GM12891 (cell line): ENCODE results near the gene PTX4.
"Not testable (repeated sequence)": the region's sequence is repeated elsewhere in the genome, so short reads cannot be mapped to it uniquely, and the experiment has no call there.

Experiments used
- DNase-seq: peaks from one replicate; pipeline ENCODE4 v3.0.0; 2011; ENCODE audit warnings: low spot score; ENCODE audit not compliant: insufficient read length
- FAIRE-seq: peaks from 2 replicates; lab custom pipeline; 2011; peaks lifted over from hg19 to GRCh38; lab: Jason Lieb, UNC
- PAX5 ChIP-seq: IDR thresholded peaks from 2 replicates; pipeline ENCODE4 v1.6.1; 2011; ENCODE audit warnings: low read length, moderate library complexity, mild to moderate bottlenecking; ENCODE audit not compliant: insufficient read depth, severe bottlenecking
- POLR2A ChIP-seq: IDR thresholded peaks from 2 replicates; pipeline ENCODE4 v1.6.1; 2011; ENCODE audit warnings: low read depth, low read length, control low read depth
- POLR2AphosphoS5 ChIP-seq: IDR thresholded peaks from 2 replicates; pipeline ENCODE4 v1.6.1; 2011; ENCODE audit warnings: low read depth, low read length, control low read depth
- POU2F2 ChIP-seq: IDR thresholded peaks from 2 replicates; pipeline ENCODE4 v1.6.1; 2011; ENCODE audit warnings: low read depth, mild to moderate bottlenecking, control low read depth, low read length, moderate library complexity
- SPI1 ChIP-seq: IDR thresholded peaks from 2 replicates; pipeline ENCODE4 v1.6.1; 2011; ENCODE audit warnings: low read depth, low read length, control low read depth
- TAF1 ChIP-seq: IDR thresholded peaks from 2 replicates; pipeline ENCODE4 v1.6.1; 2011; ENCODE audit warnings: low read depth, low read length, control low read depth

Gene PTX4

DNA sequence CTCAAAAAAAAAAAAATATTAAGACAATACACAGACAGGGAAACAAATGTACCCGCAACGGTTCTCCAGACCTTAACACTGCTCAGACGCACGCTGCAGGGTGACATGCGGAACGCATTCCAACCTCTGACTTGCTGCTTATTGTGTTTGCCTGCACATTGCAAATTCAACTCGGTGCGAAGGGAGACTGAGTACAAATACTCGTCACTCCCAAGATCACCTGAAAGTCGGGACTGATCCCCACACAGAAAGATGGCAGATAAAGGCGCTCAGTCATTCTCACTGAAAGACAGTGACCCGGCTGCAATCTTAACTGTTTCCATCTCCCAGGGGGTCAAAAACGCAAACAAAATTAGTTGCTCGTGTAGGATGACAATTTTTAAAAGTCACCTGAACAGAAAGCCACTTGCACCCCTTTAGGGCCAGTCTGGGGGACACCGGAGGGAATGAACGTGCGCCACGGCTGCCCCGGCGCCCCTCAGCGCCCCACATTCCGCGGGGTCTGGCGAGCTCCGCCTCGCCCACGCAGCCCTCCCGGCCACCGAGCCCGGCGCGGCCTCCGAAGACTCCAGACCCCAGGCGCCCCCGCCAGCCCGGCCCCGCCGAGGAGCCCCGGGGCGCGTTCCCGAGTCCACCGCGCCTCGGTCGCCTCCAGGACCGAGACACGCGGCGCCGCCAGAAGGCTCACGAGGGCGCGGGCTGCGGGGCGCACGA, 14.5 kb downstream of the PTX4 start:
- no peak for TF ChIP-seq POLR2AphosphoS5
- TF ChIP-seq POLR2A = no peak
- no peak for TF ChIP-seq SPI1
- TF ChIP-seq POU2F2 = no peak
- TF ChIP-seq TAF1 = no peak
- no peak for TF ChIP-seq PAX5
- FAIRE-seq = peak; percentile 54
- no peak for DNase-seq

- DNase-seq (no peak), FAIRE-seq (no peak)
- no peak for TF ChIP-seq POU2F2
- TF ChIP-seq SPI1 = no peak
- TF ChIP-seq POLR2A = no peak
- TF ChIP-seq PAX5 = no peak
- no peak for TF ChIP-seq POLR2AphosphoS5
- TF ChIP-seq TAF1 = no peak
Measured at GRCh38 chr16:1472974-1473373, 15.8 kb downstream of the PTX4 start.

GRCh38 chr16:1471569-1472194, 17.1 kb downstream of the PTX4 start:
- no peak for FAIRE-seq
- TF ChIP-seq TAF1 = no peak
- TF ChIP-seq PAX5 = no peak
- no peak for TF ChIP-seq SPI1
- TF ChIP-seq POLR2AphosphoS5 = no peak
- no peak for TF ChIP-seq POU2F2
- no peak for TF ChIP-seq POLR2A
- no peak for DNase-seq

GRCh38 chr16:1470481-1471251, 18.1 kb downstream of the PTX4 start:
- FAIRE-seq (peak; percentile 77), DNase-seq (no peak)
- TF ChIP-seq POLR2A = no peak
- 0 out of 2 replicates have a peak, but pooled peaks have one; percentile 25 for TF ChIP-seq TAF1
- peak; percentile 36; the same call in 1 of the 2 replicates for TF ChIP-seq SPI1

DNA sequence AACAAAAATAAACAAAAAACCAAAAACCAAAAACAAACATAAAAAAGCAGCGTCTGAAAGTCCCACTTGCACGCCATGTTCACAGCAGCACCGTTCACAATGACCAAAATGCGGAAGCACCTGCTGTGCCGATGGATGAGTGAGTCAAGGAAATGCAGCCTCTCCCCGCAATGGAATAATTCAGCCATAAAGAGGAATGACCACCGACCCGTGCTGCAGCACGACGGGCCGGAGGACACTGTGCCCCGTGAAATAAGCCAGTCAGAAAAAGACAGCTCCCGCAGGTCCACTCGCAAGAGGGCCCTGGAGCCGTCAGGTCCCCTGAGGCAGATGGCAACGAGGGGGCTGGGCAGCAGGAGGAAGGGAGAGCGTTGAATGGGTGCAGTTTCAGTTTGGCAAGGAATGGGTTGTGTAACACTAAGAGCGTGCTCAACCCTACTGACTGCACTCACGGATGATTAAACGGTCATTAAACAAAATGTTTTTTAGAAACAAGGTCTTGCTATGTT, 19.0 kb downstream of the PTX4 start:
- DNase-seq = no peak
- peak; percentile 54; the same call in 1 of the 2 replicates for TF ChIP-seq TAF1
- TF ChIP-seq SPI1 = peak; percentile 46
- no peak; the same call in 1 of the 2 replicates for TF ChIP-seq POLR2AphosphoS5
- TF ChIP-seq POLR2A = peak; percentile 40; the same call in 1 of the 2 replicates
- peak; percentile 90 for FAIRE-seq

- FAIRE-seq, DNase-seq: not testable (repeated sequence)
Measured at GRCh38 chr16:1469141-1469540, 19.6 kb downstream of the PTX4 start.

DNA sequence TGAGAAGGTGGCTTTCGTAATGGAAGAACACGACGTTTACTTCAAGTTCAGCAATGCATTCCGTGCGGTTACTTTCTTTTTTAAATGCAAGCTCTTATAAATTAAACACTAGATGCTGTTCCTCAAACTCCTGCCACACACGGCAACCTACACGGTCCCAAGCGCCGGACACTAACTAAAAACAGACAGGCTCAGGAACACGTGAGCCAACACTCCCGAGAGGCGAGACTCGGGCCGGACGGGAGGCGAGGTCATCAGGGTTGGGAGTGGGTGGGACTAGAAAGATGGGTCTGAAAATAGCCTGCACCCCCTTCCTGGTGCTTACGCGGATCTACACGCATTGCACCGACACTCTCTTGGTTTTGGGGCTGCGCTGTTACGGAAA, 20.3 kb downstream of the PTX4 start:
- TF ChIP-seq POLR2AphosphoS5 (no peak), PAX5 (no peak), POU2F2 (no peak), POLR2A (no peak), SPI1 (no peak), TAF1 (no peak)
- FAIRE-seq (no peak), DNase-seq (no peak)

- no peak for DNase-seq
- TF ChIP-seq POU2F2 = no peak
- TF ChIP-seq TAF1 = no peak
- no peak for TF ChIP-seq SPI1
- no peak for TF ChIP-seq PAX5
- TF ChIP-seq POLR2AphosphoS5 = no peak
- FAIRE-seq = no peak
Measured at GRCh38 chr16:1466968-1467521, 21.7 kb downstream of the PTX4 start.

DNA sequence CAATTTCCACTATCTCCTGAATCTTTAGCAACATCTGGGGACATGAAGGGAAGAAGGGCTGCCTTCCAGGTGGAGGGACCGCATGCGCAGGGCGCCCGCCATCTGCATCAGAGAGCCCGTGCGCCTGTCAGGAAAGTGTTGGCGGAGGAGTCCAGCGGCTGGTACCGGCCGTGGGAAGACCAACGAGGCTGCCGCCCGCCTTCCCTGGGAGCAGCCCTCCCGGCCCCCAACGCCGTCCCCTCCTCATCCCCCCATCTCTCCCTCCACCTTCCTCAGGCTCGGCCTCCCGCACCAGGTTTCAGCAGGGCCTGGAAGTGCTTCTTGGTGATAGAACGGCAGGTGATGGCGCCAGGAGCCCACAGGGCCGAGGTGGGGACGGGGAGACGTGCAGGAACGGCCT, 22.7 kb downstream of the PTX4 start:
- FAIRE-seq (no peak), DNase-seq (no peak)
- TF ChIP-seq TAF1 (no peak), POLR2A (no peak), POLR2AphosphoS5 (no peak), POU2F2 (no peak)
